GM23338 (cell line): ENCODE measurements around the gene CPLX1. TPM values are rescaled to one million over a fixed set of nuclear protein-coding genes. Genes with fewer than 3 reads are reported as not detected.

ENCODE experiments used
- ATAC-seq: fragments of 200-7000 bp; cut with Tn5 transposase; 3 replicates; pipeline ENCODE4 v1.9.1; 2020
- DNase-seq: peaks from one replicate; pipeline ENCODE4 v3.0.0-alpha.2; 2015; ENCODE audit warnings: low spot score
- H2AFZ ChIP-seq: fragments of 200-600 bp; sonication (generic); 2 replicates; pipeline ENCODE4 v1.8.0; 2016; ENCODE audit warnings: antibody characterized with exemption, mild to moderate bottlenecking, moderate library complexity
- H3F3A ChIP-seq: fragments of 200-600 bp; sonication (generic); replicated peaks from 2 replicates; pipeline ENCODE4 v1.8.0; 2017; ENCODE audit warnings: antibody characterized with exemption, mixed run types, low read depth
- H3K27ac ChIP-seq: fragments of 200-600 bp; sonication (generic); 2 replicates; pipeline ENCODE4 v1.6.1; 2016; ENCODE audit warnings: low read depth
- H3K27me3 ChIP-seq: fragments of 200-600 bp; sonication (generic); 2 replicates; pipeline ENCODE4 v1.8.0; 2016; ENCODE audit warnings: mild to moderate bottlenecking, mixed run types, moderate library complexity; ENCODE audit not compliant: insufficient read depth
- H3K36me3 ChIP-seq: fragments of 200-600 bp; sonication (generic); 2 replicates; pipeline ENCODE4 v1.8.0; 2016; ENCODE audit warnings: mild to moderate bottlenecking; ENCODE audit not compliant: insufficient read depth
- H3K4me1 ChIP-seq: fragments of 200-600 bp; sonication (generic); 2 replicates; pipeline ENCODE4 v1.8.0; 2016; ENCODE audit warnings: mild to moderate bottlenecking, moderate library complexity; ENCODE audit not compliant: insufficient read depth
- H3K4me2 ChIP-seq: fragments of 200-600 bp; sonication (generic); 2 replicates; pipeline ENCODE4 v1.7.1; 2017; ENCODE audit warnings: mixed run types
- H3K4me3 ChIP-seq: fragments of 200-600 bp; sonication (generic); 2 replicates; pipeline ENCODE4 v1.6.1; 2016; ENCODE audit warnings: mixed run types
- H3K79me2 ChIP-seq: fragments of 200-600 bp; sonication (generic); replicated peaks from 2 replicates; pipeline ENCODE4 v1.8.0; 2017; ENCODE audit warnings: mild to moderate bottlenecking; ENCODE audit not compliant: insufficient read depth
- H3K9me2 ChIP-seq: fragments of 200-600 bp; sonication (generic); 2 replicates; pipeline ENCODE4 v1.8.0; 2017; ENCODE audit not compliant: insufficient read depth
- H4K20me1 ChIP-seq: fragments of 200-600 bp; sonication (generic); replicated peaks from 2 replicates; pipeline ENCODE4 v1.8.0; 2017; ENCODE audit warnings: mild to moderate bottlenecking; ENCODE audit not compliant: insufficient read depth
- H3K27ac Mint-ChIP-seq: 2 replicates; pipeline ENCODE4 v1.8.0; 2020; ENCODE audit warnings: inconsistent platforms, mild to moderate bottlenecking, moderate library complexity, mixed read lengths
- H3K27me3 Mint-ChIP-seq: 3 replicates; pipeline ENCODE4 v1.8.0; 2022; ENCODE audit warnings: low read depth, mild to moderate bottlenecking, moderate library complexity, mixed read lengths, inconsistent platforms; ENCODE audit not compliant: insufficient read depth, poor library complexity
- H3K36me3 Mint-ChIP-seq: 3 replicates; pipeline ENCODE4 v1.8.0; 2021; ENCODE audit warnings: low read depth, mild to moderate bottlenecking, inconsistent platforms, moderate library complexity, mixed read lengths
- H3K4me1 Mint-ChIP-seq: 3 replicates; pipeline ENCODE4 v1.8.0; 2020; ENCODE audit warnings: mild to moderate bottlenecking, inconsistent platforms, mixed read lengths
- H3K4me3 Mint-ChIP-seq: 3 replicates; pipeline ENCODE4 v1.8.0; 2021; ENCODE audit warnings: moderate library complexity, mild to moderate bottlenecking, inconsistent platforms, mixed read lengths
- H3K9me3 Mint-ChIP-seq: 3 replicates; pipeline ENCODE4 v1.8.0; 2020; ENCODE audit warnings: moderate library complexity, mild to moderate bottlenecking, inconsistent platforms, mixed read lengths
- CREB1 ChIP-seq: fragments of 250-450 bp; sonication (Bioruptor Pico); IDR thresholded peaks from 2 replicates; pipeline ENCODE4 v1.5.0; 2020; ENCODE audit warnings: low read depth, mild to moderate bottlenecking, moderate library complexity
- EZH2 ChIP-seq: fragments of 200-600 bp; sonication (generic); IDR thresholded peaks from one replicate; pipeline ENCODE4 v1.8.0; 2017; ENCODE audit warnings: antibody characterized with exemption, mild to moderate bottlenecking, low read depth; ENCODE audit not compliant: unreplicated experiment
- JUNB ChIP-seq: IDR thresholded peaks from one replicate; pipeline ENCODE4 v1.6.1; 2016; ENCODE audit warnings: antibody characterized with exemption; ENCODE audit not compliant: unreplicated experiment
- NANOG ChIP-seq: IDR thresholded peaks from 2 replicates; pipeline ENCODE4 v1.6.1; 2016; ENCODE audit warnings: antibody characterized with exemption, borderline replicate concordance
- POLR2AphosphoS5 ChIP-seq: IDR thresholded peaks from 2 replicates; pipeline ENCODE4 v1.6.1; 2016; ENCODE audit warnings: antibody characterized with exemption, low read depth
- REST ChIP-seq: IDR thresholded peaks from one replicate; pipeline ENCODE4 v1.6.1; 2018; ENCODE audit warnings: antibody characterized with exemption; ENCODE audit not compliant: unreplicated experiment
- STAT1 ChIP-seq: IDR thresholded peaks from one replicate; pipeline ENCODE4 v1.6.1; 2016; ENCODE audit warnings: antibody characterized with exemption; ENCODE audit not compliant: unreplicated experiment
- ZNF114 ChIP-seq: fragments of 250-450 bp; sonication (Bioruptor Pico); IDR thresholded peaks from 2 replicates; pipeline ENCODE4 v1.5.0; 2020; ENCODE audit warnings: mild to moderate bottlenecking, moderate library complexity
- ZNF331 ChIP-seq: fragments of 250-450 bp; sonication (Bioruptor Pico); IDR thresholded peaks from 2 replicates; pipeline ENCODE4 v1.5.0; 2020; ENCODE audit warnings: low read depth, mild to moderate bottlenecking, moderate library complexity
- ZNF462 ChIP-seq: fragments of 250-450 bp; sonication (Bioruptor Pico); IDR thresholded peaks from 2 replicates; pipeline ENCODE4 v1.5.0; 2020; ENCODE audit warnings: mild to moderate bottlenecking, moderate library complexity
- polyA plus RNA-seq: library from polyadenylated mRNA; unstranded; fragments of >200 nt; fragmentation: Nextera tagmentation; extraction: Ambion mirVana; gene quantifications from 2 replicates; pipeline ENCODE4 v1.2.1, GENCODE V29; 2016
- total RNA-seq: library from RNA; depleted of rRNA; stranded (reverse); fragments of >200 nt; shearing (Covaris generic); gene quantifications from 2 replicates; pipeline ENCODE4 v1.2.3, GENCODE V29; 2014
- TF ChIP-seq, protein P1 (sequence below): IDR thresholded peaks from 2 replicates; pipeline ENCODE4 v1.6.1; 2016; ENCODE audit warnings: antibody characterized with exemption

The CPLX1 gene
- total and polyA plus RNA-seq, 2 experiments from 2014 or later, result 0.86 to 0.97 TPM

DNA sequence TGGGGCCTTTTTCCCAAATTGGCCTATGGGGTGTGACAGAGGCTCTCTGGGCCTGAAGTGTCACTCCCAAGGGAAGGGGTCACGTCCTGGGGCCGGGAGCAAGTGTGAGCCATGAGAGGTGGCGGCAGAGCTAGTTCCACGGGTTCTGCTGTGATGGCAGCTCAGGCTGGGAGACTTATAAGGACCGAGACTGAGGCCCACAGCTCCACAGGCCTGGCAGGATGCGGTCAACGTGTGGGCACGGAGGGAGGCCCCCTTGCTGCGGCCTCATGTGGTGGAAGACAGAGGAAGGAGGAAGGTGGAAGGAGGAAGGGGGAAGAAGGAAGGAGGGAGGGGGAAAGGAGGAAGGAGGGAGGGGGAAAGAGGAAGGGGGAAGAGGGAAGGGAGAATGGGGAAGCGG, 7.2 kb upstream of the CPLX1 start:
- Mint-ChIP-seq H3K9me3 (peaks cover 9% of the 10 kb centered on the region), H3K4me3 (no peak overlapping the region), H3K36me3 (peaks cover 5% of the 10 kb centered on the region; the same call in 1 of the 3 replicates), H3K4me1 (peaks cover under 1% of the 10 kb centered on the region; the same call in 1 of the 3 replicates), H3K27me3 (peaks cover 18% of the 10 kb centered on the region), H3K27ac (no peak overlapping the region)
- Histone ChIP-seq H3K4me2 (no peak overlapping the region), H3K79me2 (no peaks in the 10 kb centered on the region), H3K27ac (no peak overlapping the region), H3K27me3 (peaks cover 6% of the 10 kb centered on the region), H3K4me1 (no peaks in the 10 kb centered on the region), H3K4me3 (no peak overlapping the region), H3K36me3 (no peaks in the 10 kb centered on the region), H3F3A (no peaks in the 10 kb centered on the region), H2AFZ (no peak overlapping the region), H3K9me2 (no peaks in the 10 kb centered on the region), H4K20me1 (no peaks in the 10 kb centered on the region)
- TF ChIP-seq ZNF462 (CRISPR knock-in tag) (no peak), CREB1 (CRISPR knock-in tag) (no peak), EZH2 (no peak), ZNF331 (CRISPR knock-in tag) (no peak), ZNF114 (no peak), REST (no peak), STAT1 (no peak), JUNB (no peak), POLR2AphosphoS5 (no peak), NANOG (no peak)
- TF ChIP-seq, protein P1, sequence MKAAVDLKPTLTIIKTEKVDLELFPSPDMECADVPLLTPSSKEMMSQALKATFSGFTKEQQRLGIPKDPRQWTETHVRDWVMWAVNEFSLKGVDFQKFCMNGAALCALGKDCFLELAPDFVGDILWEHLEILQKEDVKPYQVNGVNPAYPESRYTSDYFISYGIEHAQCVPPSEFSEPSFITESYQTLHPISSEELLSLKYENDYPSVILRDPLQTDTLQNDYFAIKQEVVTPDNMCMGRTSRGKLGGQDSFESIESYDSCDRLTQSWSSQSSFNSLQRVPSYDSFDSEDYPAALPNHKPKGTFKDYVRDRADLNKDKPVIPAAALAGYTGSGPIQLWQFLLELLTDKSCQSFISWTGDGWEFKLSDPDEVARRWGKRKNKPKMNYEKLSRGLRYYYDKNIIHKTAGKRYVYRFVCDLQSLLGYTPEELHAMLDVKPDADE, result no peak
- ATAC-seq, result no peak
- no peak for DNase-seq
